Measurements from ENCODE around the gene NOTCH1. TPM values are rescaled to one million over a fixed set of nuclear protein-coding genes. Genes with fewer than 3 reads are reported as not detected.

Gene NOTCH1
- total RNA-seq, 4 donors from 2014 or later = 19.6 to 35.4 (median 23.2) TPM

- Histone ChIP-seq H3K27me3 (no peaks in the 10 kb centered on the region), H3K27ac (no peak overlapping the region), H3K36me3 (peaks cover 63 to 87% of the 10 kb centered on the region in 2 donors), H3K4me3 (replicated peaks in 1 of 3) (no peak overlapping the region), H3K9me3 (no peaks in the 10 kb centered on the region), H3K4me1 (no peaks in the 10 kb centered on the region)
- intact Hi-C loops (cut with DNase I) = no loop called here
- WGBS, 2 donors = 93 to 95% methylated on average over 14 of the region's 14 CpGs
- no peak for DNase-seq
- TF ChIP-seq, protein P1, sequence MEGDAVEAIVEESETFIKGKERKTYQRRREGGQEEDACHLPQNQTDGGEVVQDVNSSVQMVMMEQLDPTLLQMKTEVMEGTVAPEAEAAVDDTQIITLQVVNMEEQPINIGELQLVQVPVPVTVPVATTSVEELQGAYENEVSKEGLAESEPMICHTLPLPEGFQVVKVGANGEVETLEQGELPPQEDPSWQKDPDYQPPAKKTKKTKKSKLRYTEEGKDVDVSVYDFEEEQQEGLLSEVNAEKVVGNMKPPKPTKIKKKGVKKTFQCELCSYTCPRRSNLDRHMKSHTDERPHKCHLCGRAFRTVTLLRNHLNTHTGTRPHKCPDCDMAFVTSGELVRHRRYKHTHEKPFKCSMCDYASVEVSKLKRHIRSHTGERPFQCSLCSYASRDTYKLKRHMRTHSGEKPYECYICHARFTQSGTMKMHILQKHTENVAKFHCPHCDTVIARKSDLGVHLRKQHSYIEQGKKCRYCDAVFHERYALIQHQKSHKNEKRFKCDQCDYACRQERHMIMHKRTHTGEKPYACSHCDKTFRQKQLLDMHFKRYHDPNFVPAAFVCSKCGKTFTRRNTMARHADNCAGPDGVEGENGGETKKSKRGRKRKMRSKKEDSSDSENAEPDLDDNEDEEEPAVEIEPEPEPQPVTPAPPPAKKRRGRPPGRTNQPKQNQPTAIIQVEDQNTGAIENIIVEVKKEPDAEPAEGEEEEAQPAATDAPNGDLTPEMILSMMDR (IDR thresholded peaks at IDR 0.05) = no peak
- TF ChIP-seq POLR2A (IDR thresholded peaks at IDR 0.05) = no peak
These were observed 72.5 kb downstream of the NOTCH1 start for GRCh38 chr9:136473354-136473721.

DNA sequence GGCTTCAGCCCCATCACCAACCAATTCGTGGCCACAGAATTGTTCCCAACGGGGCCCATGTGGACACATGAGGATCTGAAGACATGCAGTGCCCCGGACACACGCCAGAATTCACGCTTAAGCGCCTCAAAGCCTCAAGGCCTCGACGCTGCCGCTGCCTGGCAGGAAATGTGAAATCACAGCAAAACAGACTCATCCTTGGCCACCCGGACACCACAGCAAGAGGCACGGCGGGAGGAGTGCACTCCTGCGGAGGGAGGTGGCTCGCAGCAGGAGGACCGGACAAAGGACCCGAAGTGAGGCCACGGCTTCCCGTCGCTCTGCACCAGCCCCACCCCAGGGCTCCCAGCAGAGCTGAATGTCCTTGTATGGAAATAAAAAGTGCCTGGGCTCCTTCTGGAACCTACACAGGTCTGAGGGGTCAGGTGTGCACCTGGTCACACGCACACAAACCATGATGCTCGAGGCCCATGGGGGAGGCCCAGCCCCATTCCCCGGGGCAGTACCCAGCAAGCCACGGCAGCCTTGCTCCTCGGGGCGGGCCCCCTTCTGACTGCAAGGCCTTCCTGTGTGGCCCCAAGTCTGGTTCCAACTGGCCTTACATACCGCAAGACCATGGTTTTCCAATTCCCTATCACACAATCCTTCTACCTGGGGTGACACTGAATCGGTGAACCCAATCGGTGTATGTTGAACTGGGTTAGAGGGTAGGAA, 73.1 kb downstream of the NOTCH1 start:
- intact Hi-C loops (cut with DNase I) = no loop called here
- Histone ChIP-seq H3K27ac (no peak overlapping the region), H3K4me1 (no peaks in the 10 kb centered on the region), H3K36me3 (peaks cover 68 to 92% of the 10 kb centered on the region in 2 donors), H3K9me3 (no peaks in the 10 kb centered on the region), H3K27me3 (no peaks in the 10 kb centered on the region), H3K4me3 (replicated peaks in 1 of 3) (no peak overlapping the region)
- TF ChIP-seq POLR2A (IDR thresholded peaks at IDR 0.05) = no peak
- TF ChIP-seq, protein P1 (IDR thresholded peaks at IDR 0.05) = no peak
- DNase-seq = no peak
- 90 to 95% methylated on average over 23 to 27 of the region's 28 CpGs for WGBS, 2 donors

DNA sequence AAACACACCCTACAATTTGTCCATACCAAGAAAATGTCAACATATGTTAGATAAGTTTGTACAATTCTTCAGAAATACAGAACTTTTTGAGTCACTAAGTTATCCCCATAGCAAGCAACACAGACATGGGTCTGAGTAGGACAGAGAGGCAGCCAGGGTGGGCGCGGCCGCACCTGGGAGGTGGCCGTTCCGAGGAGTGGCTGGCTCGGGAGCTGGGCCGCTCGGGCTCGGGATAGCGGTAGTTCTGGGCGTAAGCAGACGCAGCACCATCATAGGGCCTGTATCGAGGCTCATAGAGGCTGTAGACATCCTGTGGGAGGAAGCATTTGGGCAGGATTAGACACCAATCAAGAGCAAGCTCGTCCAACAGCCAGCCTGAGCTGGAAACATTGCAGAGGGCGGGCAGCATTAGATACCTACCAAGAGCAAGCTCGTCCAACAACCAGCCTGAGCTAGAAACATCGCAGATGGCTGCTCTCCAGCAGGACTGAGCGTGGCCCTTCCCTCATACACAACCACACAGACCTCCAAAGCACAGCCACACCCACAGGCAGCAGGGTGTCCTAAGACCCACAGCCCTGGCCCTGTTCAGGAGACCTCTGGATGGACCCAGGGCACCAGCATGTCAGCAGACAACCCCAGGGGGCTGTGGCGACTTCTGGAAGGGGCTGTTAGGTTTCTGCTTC, 73.9 kb downstream of the NOTCH1 start:
- Histone ChIP-seq H3K9me3 (no peaks in the 10 kb centered on the region), H3K4me3 (replicated peaks in 1 of 3) (no peak overlapping the region), H3K27ac (no peak overlapping the region), H3K27me3 (no peaks in the 10 kb centered on the region), H3K4me1 (no peaks in the 10 kb centered on the region), H3K36me3 (peaks cover 69 to 92% of the 10 kb centered on the region in 2 donors)
- DNase-seq = no peak
- 93 to 96% methylated on average over 10 to 18 of the region's 19 CpGs for WGBS, 2 donors
- intact Hi-C loops (cut with DNase I) = no loop called here
- TF ChIP-seq POLR2A (IDR thresholded peaks at IDR 0.05) = no peak
- TF ChIP-seq, protein P1 (IDR thresholded peaks at IDR 0.05) = no peak

- Histone ChIP-seq H3K27ac (no peak overlapping the region), H3K4me1 (no peaks in the 10 kb centered on the region), H3K4me3 (replicated peaks in 1 of 3) (no peak overlapping the region), H3K27me3 (no peaks in the 10 kb centered on the region), H3K36me3 (peaks cover 69 to 92% of the 10 kb centered on the region in 2 donors), H3K9me3 (no peaks in the 10 kb centered on the region)
- intact Hi-C loops (cut with DNase I) = no loop called here
- WGBS, 2 donors = 92 to 97% methylated on average over 12 of the region's 12 CpGs
- no peak for DNase-seq
- TF ChIP-seq, protein P1 (IDR thresholded peaks at IDR 0.05) = no peak
- TF ChIP-seq POLR2A (IDR thresholded peaks at IDR 0.05) = no peak
These were observed 74.9 kb downstream of the NOTCH1 start for GRCh38 chr9:136470792-136471469.

All from thyroid gland (tissue), 4 donors.